ENCODE results near the gene WFDC10A.
"Not testable (repeated sequence)": the region's sequence is repeated elsewhere in the genome, so short reads cannot be mapped to it uniquely, and the experiment has no call there.

Gene WFDC10A

DNA sequence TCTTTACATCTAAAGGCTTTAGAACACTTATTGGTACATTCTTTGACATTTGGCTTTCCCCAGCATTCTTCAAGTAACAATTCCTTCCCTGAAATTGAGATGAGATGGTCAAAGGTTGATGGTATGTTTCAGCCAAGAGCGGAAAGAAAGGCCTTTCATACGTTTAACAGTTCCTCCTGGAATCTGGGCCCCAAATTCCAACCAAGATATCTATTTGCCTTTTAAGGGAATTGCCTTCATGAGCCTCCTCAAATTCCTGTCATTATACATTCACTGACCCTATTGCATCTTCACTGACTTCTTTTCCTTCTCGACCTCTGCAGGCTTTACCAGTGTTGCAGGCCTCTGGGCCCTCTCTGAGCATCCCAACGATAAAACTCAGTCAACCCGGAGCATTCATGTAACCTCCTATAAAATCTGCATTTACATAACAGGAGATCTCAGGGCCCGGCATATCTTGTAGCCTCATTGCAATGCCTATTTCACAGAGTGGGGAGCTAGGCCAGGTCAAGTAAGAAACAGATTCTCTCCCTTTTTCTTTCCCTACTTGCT, 19.8 kb downstream of the WFDC10A start:
- DNase-seq, result no peak

DNA sequence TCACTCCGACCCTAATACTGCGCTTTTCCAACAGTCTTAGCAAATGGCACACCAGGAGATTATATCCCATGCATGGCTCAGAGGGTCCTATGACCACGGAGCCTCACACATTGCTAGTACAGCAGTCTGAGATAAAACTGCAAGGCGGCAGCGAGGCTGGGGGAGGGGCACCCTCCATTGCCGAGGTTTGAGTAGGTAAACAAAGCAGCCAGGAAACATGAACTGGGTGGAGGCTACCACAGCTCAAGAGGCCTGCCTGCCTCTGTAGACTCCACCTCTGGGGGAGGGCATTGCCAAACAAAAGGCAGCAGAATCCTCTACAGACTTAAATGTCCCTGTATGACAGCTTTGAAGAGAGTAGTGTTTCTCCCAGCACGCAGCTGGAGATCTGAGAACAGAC, 22.2 kb downstream of the WFDC10A start:
- not testable (repeated sequence) for DNase-seq

DNA sequence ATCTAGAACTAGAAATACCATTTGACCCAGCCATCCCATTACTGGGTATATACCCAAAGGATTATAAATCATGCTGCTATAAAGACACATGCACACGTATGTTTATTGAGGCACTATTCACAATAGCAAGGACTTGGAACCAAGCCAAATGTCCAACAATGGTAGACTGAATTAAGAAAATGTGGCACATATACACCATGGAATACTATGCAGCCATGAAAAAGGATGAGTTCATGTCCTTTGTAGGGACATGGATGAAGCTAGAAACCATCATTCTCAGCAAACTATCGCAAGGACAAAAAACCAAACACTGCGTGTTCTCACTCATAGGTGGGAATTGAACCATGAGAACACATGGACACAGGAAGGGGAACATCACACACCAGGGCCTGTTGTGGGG, 27.5 kb downstream of the WFDC10A start:
- not testable (repeated sequence) for DNase-seq

DNA sequence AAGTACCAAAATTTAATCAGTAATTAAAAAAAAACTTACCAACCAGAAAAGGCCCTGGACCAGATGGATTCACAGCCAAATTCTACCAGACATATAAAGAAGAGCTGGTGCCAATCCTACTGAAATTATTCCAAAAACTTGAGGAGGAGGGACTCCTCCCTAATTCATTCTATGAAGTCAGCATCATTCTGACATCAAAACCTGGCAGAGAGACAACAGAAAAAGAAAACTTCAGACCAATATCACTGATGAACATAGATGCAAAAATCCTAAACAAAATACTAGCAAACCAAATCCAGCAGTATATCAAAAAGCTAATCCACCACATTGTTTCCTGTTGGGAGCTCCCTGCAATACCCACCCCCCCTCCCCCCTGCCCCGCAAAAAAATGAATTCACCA, 40.6 kb downstream of the WFDC10A start, which contains the start of gene WFDC11:
Gene WFDC11 (minus strand): TSS at position 101 of the 400 bp plus-strand sequence. CDS start 19,639 bp downstream, outside the sequence.
- no peak for DNase-seq

DNA sequence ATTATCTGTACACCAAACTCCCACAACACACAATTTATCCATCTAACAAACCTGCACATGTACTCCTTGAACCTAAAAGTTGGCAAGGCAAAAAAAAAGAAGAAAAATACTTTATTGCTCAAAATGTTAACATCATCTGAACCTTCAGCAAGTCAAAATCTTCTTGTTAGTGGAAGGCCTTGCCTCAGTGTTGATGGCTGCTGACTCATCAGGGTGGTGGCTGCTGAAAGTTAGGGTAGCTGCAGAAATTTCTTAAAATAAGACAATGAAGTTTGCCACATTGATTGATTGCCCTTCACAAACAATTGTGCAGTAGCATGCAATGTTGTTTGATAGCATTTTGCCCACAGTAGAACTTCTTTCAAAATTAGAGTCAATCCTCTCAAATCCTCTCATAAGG, 43.2 kb downstream of the WFDC10A start:
- no peak for DNase-seq

DNA sequence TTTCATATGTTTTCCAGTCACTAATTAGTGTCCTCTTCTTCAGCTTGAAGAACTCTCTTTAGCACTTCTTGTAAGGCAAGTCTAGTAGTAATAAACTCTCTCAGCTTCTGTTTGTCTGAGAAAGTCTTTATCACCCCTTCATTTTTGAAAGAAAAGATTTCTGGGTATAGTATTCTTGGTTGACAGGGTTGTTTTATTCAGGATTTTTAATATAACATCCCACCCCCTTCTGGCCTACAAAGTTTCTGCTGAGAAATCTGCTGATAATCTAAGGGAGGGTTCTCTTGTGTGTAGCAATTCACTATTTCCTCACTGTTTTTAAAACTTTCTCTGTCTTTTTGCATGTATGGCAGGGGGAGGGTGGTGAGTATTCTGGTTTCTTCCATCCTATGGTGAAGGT, 50.1 kb downstream of the WFDC10A start:
- no peak for DNase-seq

All from RPMI8226 (cell line).